ENCODE measurements around the gene PPP2CA.
A peak's percentile ranks its signal among the peaks of the same experiment; 100 is the strongest.
"Not testable (repeated sequence)": the region's sequence is repeated elsewhere in the genome, so short reads cannot be mapped to it uniquely, and the experiment has no call there.

Gene PPP2CA

GRCh38 chr5:134255418-134256150 is 29.7 kb upstream of the PPP2CA start:
- WGBS = 99% methylated on average over 2 of the region's 2 CpGs
- Histone ChIP-seq H3K4me1 (ENCODE audit: insufficient read depth, low read length) (no peaks in the 10 kb centered on the region), H3K27ac (ENCODE audit: low read depth, low read length) (no peak overlapping the region), H3K27me3 (ENCODE audit: insufficient read depth, low read length) (no peaks in the 10 kb centered on the region), H3K36me3 (ENCODE audit: insufficient read depth, low read length) (no peaks in the 10 kb centered on the region), H3K9me3 (ENCODE audit: insufficient read depth, low read depth, low read length) (no peaks in the 10 kb centered on the region), H3K9ac (ENCODE audit: low read depth, low read length) (no peak overlapping the region), H3K4me3 (ENCODE audit: low read length) (no peak overlapping the region)

GRCh38 chr5:134253368-134254153 is 27.7 kb upstream of the PPP2CA start:
- not testable (repeated sequence) for H3K9me3 ChIP-seq (ENCODE audit: insufficient read depth, low read depth, low read length); H3K4me1 ChIP-seq (ENCODE audit: insufficient read depth, low read length); H3K27me3 ChIP-seq (ENCODE audit: insufficient read depth, low read length); H3K36me3 ChIP-seq (ENCODE audit: insufficient read depth, low read length); H3K27ac ChIP-seq (ENCODE audit: low read depth, low read length); H3K9ac ChIP-seq (ENCODE audit: low read depth, low read length); H3K4me3 ChIP-seq (ENCODE audit: low read length)
- 93% methylated on average over 8 of the region's 8 CpGs for WGBS

DNA sequence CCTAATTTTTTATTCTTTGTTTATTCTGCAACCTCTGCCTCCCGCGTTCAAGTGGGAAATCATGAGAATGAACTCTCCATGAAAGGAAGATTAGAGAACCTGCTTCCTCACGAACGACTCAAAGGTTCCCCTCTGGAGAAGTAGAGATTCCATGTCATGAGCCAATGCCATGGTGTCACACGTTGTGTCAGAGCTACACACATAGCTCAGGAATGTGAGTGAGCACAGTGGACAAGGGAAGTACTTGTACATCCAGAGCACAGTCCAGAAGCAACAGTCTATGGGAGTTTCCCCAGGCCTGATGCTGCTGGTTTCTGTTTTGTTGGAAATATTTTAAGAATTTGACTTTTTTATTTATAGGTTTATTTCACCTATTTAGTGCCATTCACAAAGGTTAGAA is 26.8 kb upstream of the PPP2CA start:
- no peaks in the 10 kb centered on the region for H3K9me3 ChIP-seq (ENCODE audit: insufficient read depth, low read depth, low read length)
- H3K4me1 ChIP-seq (ENCODE audit: insufficient read depth, low read length) = peaks cover 5% of the 10 kb centered on the region
- no peaks in the 10 kb centered on the region for H3K27me3 ChIP-seq (ENCODE audit: insufficient read depth, low read length)
- H3K9ac ChIP-seq (ENCODE audit: low read depth, low read length) = no peak overlapping the region
- 82% methylated on average over 5 of the region's 5 CpGs for WGBS
- H3K4me3 ChIP-seq (ENCODE audit: low read length) = no peak overlapping the region
- H3K36me3 ChIP-seq (ENCODE audit: insufficient read depth, low read length) = no peaks in the 10 kb centered on the region
- no peak overlapping the region for H3K27ac ChIP-seq (ENCODE audit: low read depth, low read length)

DNA sequence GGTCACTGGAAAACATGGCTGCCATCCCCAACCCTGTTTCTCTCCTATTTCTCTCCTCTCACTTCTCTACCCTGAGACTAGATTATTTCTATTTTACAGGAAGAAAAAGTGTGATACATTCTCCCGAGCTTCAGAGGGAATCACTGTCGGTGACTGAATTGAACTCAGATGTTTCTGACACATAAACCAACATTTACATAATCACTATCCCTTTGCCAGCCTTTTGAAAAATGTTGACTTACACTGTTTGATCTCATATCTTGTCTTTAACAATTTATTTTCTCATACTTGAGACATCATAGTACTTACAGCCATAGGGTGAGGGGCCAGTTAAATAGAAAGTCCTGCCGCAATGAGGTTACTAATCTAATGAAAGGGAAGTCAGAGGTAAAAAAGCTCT is 25.1 kb upstream of the PPP2CA start:
- no peak overlapping the region for H3K27ac ChIP-seq (ENCODE audit: low read depth, low read length)
- no peaks in the 10 kb centered on the region for H3K9me3 ChIP-seq (ENCODE audit: insufficient read depth, low read depth, low read length)
- 93% methylated on average over 3 of the region's 3 CpGs for WGBS
- no peaks in the 10 kb centered on the region for H3K36me3 ChIP-seq (ENCODE audit: insufficient read depth, low read length)
- H3K4me3 ChIP-seq (ENCODE audit: low read length) = no peak overlapping the region
- H3K9ac ChIP-seq (ENCODE audit: low read depth, low read length) = no peak overlapping the region
- peaks cover 18% of the 10 kb centered on the region for H3K4me1 ChIP-seq (ENCODE audit: insufficient read depth, low read length)
- H3K27me3 ChIP-seq (ENCODE audit: insufficient read depth, low read length) = no peaks in the 10 kb centered on the region

DNA sequence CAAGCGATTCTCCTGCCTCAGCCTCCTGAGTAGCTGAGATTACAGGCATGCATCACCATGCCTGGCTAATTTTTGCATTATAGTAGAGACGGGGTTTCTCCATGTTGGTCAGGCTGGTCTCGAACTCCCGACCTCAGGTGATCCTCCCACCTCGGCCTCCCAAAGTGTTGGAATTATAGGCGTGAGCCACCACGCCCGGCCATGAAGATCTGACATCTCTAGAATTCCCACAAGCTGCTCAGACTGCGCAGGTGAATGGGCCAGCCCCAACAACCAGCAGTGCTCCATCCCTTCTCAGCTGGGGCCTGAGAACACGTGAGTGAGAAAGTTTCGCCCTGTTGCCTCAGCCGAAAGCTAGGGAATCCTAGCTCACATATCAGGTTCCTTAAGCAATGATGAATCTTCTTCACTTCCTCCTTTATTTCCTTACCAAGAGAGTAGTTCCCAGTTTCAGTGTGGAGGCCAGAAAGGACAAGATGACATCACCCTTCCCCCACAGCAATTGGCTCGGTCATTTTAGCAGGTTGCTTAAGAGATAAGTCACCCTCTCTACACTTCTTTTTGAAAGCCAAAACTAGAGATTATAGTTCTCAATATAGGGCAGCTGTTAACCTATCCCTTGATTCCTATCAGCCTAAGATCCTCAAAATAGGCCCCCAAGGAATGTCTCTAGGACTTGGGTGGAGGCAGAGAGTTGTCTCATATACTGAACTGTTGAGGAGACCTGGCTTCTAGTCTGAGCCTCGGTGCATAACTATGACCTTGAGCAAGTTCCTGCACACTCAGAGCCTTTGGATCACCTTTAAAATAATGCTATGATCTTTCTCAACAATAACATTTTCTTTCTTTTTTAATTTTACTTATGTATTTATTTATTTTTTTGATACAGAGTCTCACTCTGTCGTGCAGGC is 23.9 kb upstream of the PPP2CA start:
- no peaks in the 10 kb centered on the region for H3K36me3 ChIP-seq (ENCODE audit: insufficient read depth, low read length)
- H3K9me3 ChIP-seq (ENCODE audit: insufficient read depth, low read depth, low read length) = no peaks in the 10 kb centered on the region
- WGBS = 91% methylated on average over 15 of the region's 15 CpGs
- H3K4me3 ChIP-seq (ENCODE audit: low read length) = no peak overlapping the region
- no peaks in the 10 kb centered on the region for H3K27me3 ChIP-seq (ENCODE audit: insufficient read depth, low read length)
- peaks cover 25% of the 10 kb centered on the region for H3K4me1 ChIP-seq (ENCODE audit: insufficient read depth, low read length)
- H3K9ac ChIP-seq (ENCODE audit: low read depth, low read length) = no peak overlapping the region
- H3K27ac ChIP-seq (ENCODE audit: low read depth, low read length) = no peak overlapping the region

- Histone ChIP-seq H3K4me3 (ENCODE audit: low read length) (no peak overlapping the region), H3K36me3 (ENCODE audit: insufficient read depth, low read length) (no peaks in the 10 kb centered on the region)
- 70% methylated on average over 3 of the region's 3 CpGs for WGBS
Measured at GRCh38 chr5:134248256-134248655, 22.4 kb upstream of the PPP2CA start.

DNA sequence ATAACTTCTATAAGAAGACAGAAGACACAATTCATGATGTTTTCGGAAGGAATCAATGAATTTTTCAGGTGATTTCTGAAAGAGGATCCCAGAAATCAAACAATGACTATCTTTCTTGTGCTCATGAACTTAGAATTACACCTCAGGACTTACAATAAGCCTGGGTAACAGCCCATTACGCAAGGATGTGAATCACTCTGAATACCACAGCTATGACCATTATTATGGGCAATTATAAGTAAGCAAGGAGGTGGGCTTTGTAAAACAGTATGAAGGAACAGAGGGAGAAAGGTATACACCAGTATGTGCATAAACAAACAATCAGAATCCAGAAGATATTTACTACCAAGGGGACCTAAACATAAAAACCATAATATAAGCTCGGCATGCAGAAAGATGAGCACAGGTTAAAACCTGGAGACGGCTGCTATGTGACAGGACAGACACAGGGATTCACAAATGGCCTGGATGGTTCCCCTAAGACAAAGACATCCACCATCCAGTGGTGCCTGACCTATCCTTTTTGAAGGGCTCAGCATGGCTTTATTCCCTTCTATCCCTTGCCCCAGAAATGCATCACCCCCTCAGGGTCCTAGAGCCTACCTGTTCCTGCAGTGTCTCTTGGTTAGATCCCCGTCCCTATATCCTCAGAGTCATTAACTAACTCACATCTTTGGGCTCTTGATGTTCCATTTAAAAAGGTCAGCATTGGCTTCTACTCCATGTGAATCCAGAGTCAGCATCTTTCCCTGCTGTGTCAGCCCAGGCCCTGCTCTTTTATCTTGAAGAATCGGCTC is 21.8 kb upstream of the PPP2CA start:
- H3K9me3 ChIP-seq (ENCODE audit: insufficient read depth, low read depth, low read length) = no peaks in the 10 kb centered on the region
- H3K4me1 ChIP-seq (ENCODE audit: insufficient read depth, low read length) = peaks cover 32% of the 10 kb centered on the region
- no peak overlapping the region for H3K9ac ChIP-seq (ENCODE audit: low read depth, low read length)
- H3K27me3 ChIP-seq (ENCODE audit: insufficient read depth, low read length) = no peaks in the 10 kb centered on the region
- H3K27ac ChIP-seq (ENCODE audit: low read depth, low read length) = no peak overlapping the region
- 64% methylated on average over 6 of the region's 6 CpGs for WGBS
- no peaks in the 10 kb centered on the region for H3K36me3 ChIP-seq (ENCODE audit: insufficient read depth, low read length)
- no peak overlapping the region for H3K4me3 ChIP-seq (ENCODE audit: low read length)

More at GRCh38 chr5:134248256-134248655, 22.4 kb upstream of the PPP2CA start:
- H3K27me3 ChIP-seq (ENCODE audit: insufficient read depth, low read length) = no peaks in the 10 kb centered on the region
- H3K4me1 ChIP-seq (ENCODE audit: insufficient read depth, low read length) = peaks cover 32% of the 10 kb centered on the region
- H3K9me3 ChIP-seq (ENCODE audit: insufficient read depth, low read depth, low read length) = no peaks in the 10 kb centered on the region
- no peak overlapping the region for H3K27ac ChIP-seq (ENCODE audit: low read depth, low read length)
- no peak overlapping the region for H3K9ac ChIP-seq (ENCODE audit: low read depth, low read length)

GRCh38 chr5:134246771-134247427 is 21.0 kb upstream of the PPP2CA start:
- 93% methylated on average over 5 of the region's 5 CpGs for WGBS
- Histone ChIP-seq H3K27ac (ENCODE audit: low read depth, low read length) (no peak overlapping the region), H3K36me3 (ENCODE audit: insufficient read depth, low read length) (no peaks in the 10 kb centered on the region), H3K9me3 (ENCODE audit: insufficient read depth, low read depth, low read length) (no peaks in the 10 kb centered on the region), H3K4me1 (ENCODE audit: insufficient read depth, low read length) (peaks cover 32% of the 10 kb centered on the region), H3K27me3 (ENCODE audit: insufficient read depth, low read length) (no peaks in the 10 kb centered on the region), H3K9ac (ENCODE audit: low read depth, low read length) (no peak overlapping the region), H3K4me3 (ENCODE audit: low read length) (no peak overlapping the region)

- no peak overlapping the region for H3K27ac ChIP-seq (ENCODE audit: low read depth, low read length)
Measured at GRCh38 chr5:134245692-134246091, 19.8 kb upstream of the PPP2CA start.

GRCh38 chr5:134245101-134245604 is 19.3 kb upstream of the PPP2CA start:
- H3K4me3 ChIP-seq (ENCODE audit: low read length) = no peak overlapping the region
- H3K36me3 ChIP-seq (ENCODE audit: insufficient read depth, low read length) = no peaks in the 10 kb centered on the region
- 36% methylated on average over 8 of the region's 8 CpGs for WGBS
- no peak overlapping the region for H3K9ac ChIP-seq (ENCODE audit: low read depth, low read length)
- H3K9me3 ChIP-seq (ENCODE audit: insufficient read depth, low read depth, low read length) = no peaks in the 10 kb centered on the region
- peak overlapping the region; percentile 31; the same call in 1 of the 2 replicates for H3K27ac ChIP-seq (ENCODE audit: low read depth, low read length)
- H3K27me3 ChIP-seq (ENCODE audit: insufficient read depth, low read length) = no peaks in the 10 kb centered on the region
- peaks cover 40% of the 10 kb centered on the region for H3K4me1 ChIP-seq (ENCODE audit: insufficient read depth, low read length)

More at GRCh38 chr5:134245692-134246091, 19.8 kb upstream of the PPP2CA start:
- no peak overlapping the region for H3K4me3 ChIP-seq (ENCODE audit: low read length)
- no peaks in the 10 kb centered on the region for H3K9me3 ChIP-seq (ENCODE audit: insufficient read depth, low read depth, low read length)
- no peaks in the 10 kb centered on the region for H3K36me3 ChIP-seq (ENCODE audit: insufficient read depth, low read length)
- peaks cover 35% of the 10 kb centered on the region for H3K4me1 ChIP-seq (ENCODE audit: insufficient read depth, low read length)
- WGBS = 94% methylated on average over 2 of the region's 2 CpGs
- H3K27me3 ChIP-seq (ENCODE audit: insufficient read depth, low read length) = no peaks in the 10 kb centered on the region
- no peak overlapping the region for H3K9ac ChIP-seq (ENCODE audit: low read depth, low read length)

Measured in HUES64 (cell line).